ENCODE results near the gene STK25.

STK25 gene

DNA sequence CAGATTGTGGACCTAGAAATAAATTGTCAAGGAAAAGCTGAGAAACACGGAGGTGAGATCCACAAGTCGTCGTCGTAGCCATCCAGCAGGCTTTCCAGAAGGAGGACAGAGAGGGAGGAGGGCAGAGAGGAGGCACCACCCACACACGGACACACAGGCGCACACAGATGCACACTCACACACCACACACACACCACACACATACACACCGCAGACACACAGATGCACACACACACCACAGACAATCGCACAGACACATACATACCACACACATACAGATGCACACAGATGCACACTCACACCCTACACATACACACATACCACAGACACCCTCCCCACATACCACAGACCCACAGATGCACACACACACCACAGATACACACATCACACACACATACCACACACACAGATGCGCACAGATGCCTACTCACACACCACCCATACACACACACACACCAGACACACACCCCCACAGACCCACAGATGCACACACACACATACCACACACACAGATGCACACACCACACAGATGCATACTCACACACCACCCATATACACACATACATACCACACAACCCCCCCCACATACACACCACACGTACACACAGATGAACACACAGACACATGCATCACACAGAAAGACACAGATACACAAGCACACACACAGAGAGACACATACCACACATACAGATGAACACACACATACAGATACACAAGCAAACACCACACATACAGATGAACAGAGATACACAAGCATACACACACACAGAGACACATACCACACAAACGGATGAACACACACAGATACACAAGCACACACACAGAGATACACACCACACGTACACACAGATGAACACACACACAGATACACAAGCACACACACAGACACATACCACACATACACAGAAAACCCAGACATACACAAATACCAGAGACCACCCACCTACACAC is 37.4 kb upstream of the STK25 start:
- DNase-seq (ENCODE audit: low read depth), result no peak
- TF ChIP-seq, protein P1, sequence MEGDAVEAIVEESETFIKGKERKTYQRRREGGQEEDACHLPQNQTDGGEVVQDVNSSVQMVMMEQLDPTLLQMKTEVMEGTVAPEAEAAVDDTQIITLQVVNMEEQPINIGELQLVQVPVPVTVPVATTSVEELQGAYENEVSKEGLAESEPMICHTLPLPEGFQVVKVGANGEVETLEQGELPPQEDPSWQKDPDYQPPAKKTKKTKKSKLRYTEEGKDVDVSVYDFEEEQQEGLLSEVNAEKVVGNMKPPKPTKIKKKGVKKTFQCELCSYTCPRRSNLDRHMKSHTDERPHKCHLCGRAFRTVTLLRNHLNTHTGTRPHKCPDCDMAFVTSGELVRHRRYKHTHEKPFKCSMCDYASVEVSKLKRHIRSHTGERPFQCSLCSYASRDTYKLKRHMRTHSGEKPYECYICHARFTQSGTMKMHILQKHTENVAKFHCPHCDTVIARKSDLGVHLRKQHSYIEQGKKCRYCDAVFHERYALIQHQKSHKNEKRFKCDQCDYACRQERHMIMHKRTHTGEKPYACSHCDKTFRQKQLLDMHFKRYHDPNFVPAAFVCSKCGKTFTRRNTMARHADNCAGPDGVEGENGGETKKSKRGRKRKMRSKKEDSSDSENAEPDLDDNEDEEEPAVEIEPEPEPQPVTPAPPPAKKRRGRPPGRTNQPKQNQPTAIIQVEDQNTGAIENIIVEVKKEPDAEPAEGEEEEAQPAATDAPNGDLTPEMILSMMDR (IDR thresholded peaks at IDR 0.05; ENCODE audit: insufficient read depth, low read depth, low read length, missing control alignments), result no peak
- no peak overlapping the region for H3K4me3 ChIP-seq (ENCODE audit: low read depth, low read length)

DNA sequence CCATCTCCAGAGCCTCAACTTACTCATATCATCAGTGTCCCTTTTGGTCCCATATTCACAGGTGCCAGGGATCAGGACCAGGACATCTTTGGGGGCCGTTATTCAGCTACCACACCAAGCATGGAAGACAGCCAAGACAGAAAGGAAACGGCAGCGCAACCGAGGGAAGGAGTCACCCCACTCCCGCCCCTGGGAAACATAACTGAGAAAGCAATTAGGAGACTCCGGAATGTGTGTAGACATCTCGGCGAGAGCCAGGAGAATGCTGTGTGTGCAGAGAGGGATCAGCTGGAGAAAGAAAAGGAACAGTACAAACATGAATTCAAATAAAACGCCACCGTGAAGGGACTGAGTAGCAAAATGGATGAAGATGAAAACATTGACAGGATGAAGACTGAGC is 36.7 kb upstream of the STK25 start:
- TF ChIP-seq, protein P1 (IDR thresholded peaks at IDR 0.05; ENCODE audit: insufficient read depth, low read depth, low read length, missing control alignments), result no peak
- no peak for DNase-seq (ENCODE audit: low read depth)
- H3K4me3 ChIP-seq (ENCODE audit: low read depth, low read length), result no peak overlapping the region

DNA sequence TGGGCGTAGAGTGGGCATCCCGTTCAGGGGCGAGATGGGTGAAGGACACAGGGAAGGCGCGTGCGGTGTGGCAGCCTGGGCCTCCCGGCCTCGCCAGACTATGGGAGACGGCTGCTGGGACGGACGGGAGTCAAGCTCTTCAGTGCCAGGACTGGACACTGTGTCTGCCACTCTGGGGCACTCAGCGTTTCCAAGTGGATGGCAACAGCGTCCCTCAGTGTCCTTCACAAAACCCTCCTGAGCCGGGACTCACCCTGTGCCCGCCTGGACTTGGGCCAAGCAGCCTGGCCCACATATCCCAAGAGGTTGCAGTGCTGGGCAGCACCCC is 33.9 kb upstream of the STK25 start:
- TF ChIP-seq, protein P1 (IDR thresholded peaks at IDR 0.05; ENCODE audit: insufficient read depth, low read depth, low read length, missing control alignments), result no peak
- H3K4me3 ChIP-seq (ENCODE audit: low read depth, low read length), result no peak overlapping the region
- DNase-seq (ENCODE audit: low read depth), result no peak

DNA sequence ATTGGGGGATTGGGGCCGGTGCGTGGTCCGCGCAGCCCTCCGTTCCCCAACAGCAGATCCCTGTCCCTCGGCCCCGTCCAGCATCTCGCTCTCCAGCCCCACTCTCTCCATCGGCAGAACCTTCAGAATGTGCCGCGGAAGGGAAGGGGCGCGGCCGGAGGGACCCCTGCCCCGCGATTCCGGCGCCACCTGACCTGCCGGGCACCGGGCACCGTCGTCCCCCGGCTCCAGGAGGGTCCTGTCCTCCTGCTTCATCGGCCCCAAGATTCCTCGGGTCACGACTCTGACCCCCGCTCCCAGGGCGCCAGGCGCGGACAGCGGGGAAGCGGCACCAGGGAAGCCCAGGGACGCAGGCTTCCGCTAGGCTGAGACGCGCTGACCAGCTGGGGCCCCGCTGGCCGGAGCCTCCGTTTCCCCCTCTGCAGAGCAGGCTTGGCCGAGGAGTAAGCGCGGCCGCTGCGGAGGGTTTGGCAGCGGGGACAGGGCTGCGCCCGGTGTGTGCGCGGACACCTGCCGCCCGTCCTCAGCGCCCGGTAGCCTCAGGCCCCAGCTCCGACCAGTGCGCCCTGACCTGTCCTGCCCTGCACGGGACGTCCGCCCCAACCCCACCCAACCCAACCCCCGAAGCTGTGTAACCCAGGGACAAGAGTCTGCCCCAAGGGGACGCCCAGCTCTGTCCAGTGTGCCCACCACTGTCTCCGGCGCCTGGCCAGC is 33.3 kb upstream of the STK25 start:
- H3K4me3 ChIP-seq (ENCODE audit: low read depth, low read length), result no peak overlapping the region
- no peak for DNase-seq (ENCODE audit: low read depth)
- TF ChIP-seq, protein P1 (IDR thresholded peaks at IDR 0.05; ENCODE audit: insufficient read depth, low read depth, low read length, missing control alignments), result no peak

DNA sequence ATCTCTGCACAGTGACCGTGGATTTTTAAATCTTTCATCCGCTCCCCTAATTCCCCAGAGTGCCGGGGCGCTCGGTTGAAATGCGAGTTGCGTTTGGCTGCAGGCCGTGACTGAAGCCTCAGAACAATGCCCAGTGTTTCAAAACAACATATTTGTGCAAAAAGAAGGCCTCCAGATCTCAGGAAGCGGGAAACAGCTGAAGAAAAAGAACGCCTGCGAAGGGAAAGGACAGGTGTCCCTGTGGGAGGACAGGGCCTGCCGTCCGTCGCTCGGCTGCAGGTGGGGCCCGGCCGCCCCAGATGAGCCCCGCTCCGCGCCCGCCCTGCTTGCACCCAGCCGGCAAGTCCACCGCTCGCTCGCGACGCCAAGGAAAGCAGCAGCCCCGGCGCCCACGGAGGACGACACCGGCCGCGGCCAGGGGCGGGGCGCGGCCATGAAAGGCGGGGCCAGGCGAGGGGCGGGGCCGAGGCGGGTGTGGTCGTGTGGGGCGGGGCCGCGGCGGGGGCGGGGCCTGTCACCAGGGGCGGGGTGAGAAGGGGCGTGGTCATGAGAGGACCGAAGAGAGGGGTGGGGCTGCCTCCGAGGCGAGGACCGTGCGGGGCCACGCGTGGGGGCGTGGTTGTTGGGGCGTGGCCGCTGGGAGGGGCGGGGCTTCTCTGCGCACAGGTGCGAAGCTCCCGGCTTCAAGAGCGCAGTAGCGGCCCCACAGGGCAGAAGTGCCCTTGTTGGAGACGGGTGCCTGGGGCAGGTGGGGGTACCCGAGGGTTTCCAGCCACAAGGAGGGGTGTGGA is 32.6 kb upstream of the STK25 start:
- DNase-seq (ENCODE audit: low read depth), result peak; percentile 73
- peak overlapping the region; percentile 22; the same call in 1 of the 2 replicates for H3K4me3 ChIP-seq (ENCODE audit: low read depth, low read length)
- TF ChIP-seq, protein P1 (IDR thresholded peaks at IDR 0.05; ENCODE audit: insufficient read depth, low read depth, low read length, missing control alignments), result no peak

DNA sequence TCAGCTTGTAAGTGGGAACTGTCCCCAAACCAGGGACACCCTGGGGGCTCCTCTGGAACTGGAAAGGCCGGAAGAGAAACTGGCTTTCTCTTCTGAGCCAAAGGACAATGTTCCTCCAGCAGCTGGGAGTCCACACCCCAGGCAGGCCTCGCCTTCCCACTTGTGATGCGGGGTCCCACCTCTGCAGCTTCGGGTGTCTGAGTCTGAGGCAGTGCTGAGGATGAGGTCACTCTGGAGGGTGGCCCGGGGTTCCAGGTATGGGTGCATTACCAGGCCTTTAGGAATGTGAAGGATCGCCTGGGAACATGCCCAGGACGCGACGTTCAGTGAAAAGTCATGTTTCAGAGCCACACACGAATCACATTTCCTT is 32.0 kb upstream of the STK25 start:
- no peak for DNase-seq (ENCODE audit: low read depth)
- TF ChIP-seq, protein P1 (IDR thresholded peaks at IDR 0.05; ENCODE audit: insufficient read depth, low read depth, low read length, missing control alignments), result no peak
- no peak overlapping the region for H3K4me3 ChIP-seq (ENCODE audit: low read depth, low read length)

Data from GM12865 (cell line).